Caco-2 (cell line): ENCODE data around the gene ZNF709. TPM values are rescaled to one million over a fixed set of nuclear protein-coding genes. Genes with fewer than 3 reads are reported as not detected.
"Not testable (repeated sequence)": the region's sequence is repeated elsewhere in the genome, so short reads cannot be mapped to it uniquely, and the experiment has no call there.

Experiments
- BruUV-seq: library from RNA; stranded (reverse); fragments of 400-500 nt; replicated peaks from 2 replicates; lab custom pipeline; 2021; lab: Mats Ljungman, UMichigan
- CTCF ChIA-PET: fragments of 300-600 bp; sonication (Branson Sonifier 250); formaldehyde crosslinking; loops from one replicate; lab custom pipeline; 2022; ENCODE audit warnings: antibody characterized with exemption; lab: Charles Lee
- POLR2A ChIA-PET: fragments of 300-600 bp; sonication (Branson Sonifier 250); formaldehyde crosslinking; loops from one replicate; lab custom pipeline; 2022; ENCODE audit warnings: antibody characterized with exemption; lab: Charles Lee
- DNase-seq, 2 experiments: peaks; one replicate each; pipeline versions ENCODE4 v3.0.0 to v3.0.0-alpha.2; 2020 to 2022
- H3K27me3 ChIP-seq: replicated peaks from 2 replicates; pipeline ENCODE4 v1.6.0; 2011; ENCODE audit warnings: low read length; ENCODE audit not compliant: control insufficient read depth, insufficient read depth
- H3K36me3 ChIP-seq: 2 replicates; pipeline ENCODE4 v1.5.1; 2011; ENCODE audit warnings: low read length; ENCODE audit not compliant: control insufficient read depth, insufficient read depth
- H3K4me1 ChIP-seq: fragments of 250-450 bp; sonication (Bioruptor Pico); 2 replicates; pipeline ENCODE4 v1.5.1; 2020; ENCODE audit warnings: mild to moderate bottlenecking
- H3K4me3 ChIP-seq: 2 replicates; pipeline ENCODE4 v1.5.1; 2011; ENCODE audit warnings: low read depth, mild to moderate bottlenecking, control low read depth, low read length
- H3K9me3 ChIP-seq: fragments of 250-450 bp; sonication (Bioruptor Pico); 2 replicates; pipeline ENCODE4 v1.5.1; 2020; ENCODE audit warnings: mild to moderate bottlenecking, moderate library complexity
- H3K27ac Mint-ChIP-seq: one replicate; pipeline ENCODE4 v1.8.0; 2022; ENCODE audit warnings: mixed read lengths; ENCODE audit not compliant: unreplicated experiment
- H3K27me3 Mint-ChIP-seq: one replicate; pipeline ENCODE4 v1.8.0; 2022; ENCODE audit warnings: mixed read lengths; ENCODE audit not compliant: insufficient read depth, unreplicated experiment
- H3K36me3 Mint-ChIP-seq: one replicate; pipeline ENCODE4 v1.8.0; 2022; ENCODE audit warnings: mild to moderate bottlenecking, mixed read lengths; ENCODE audit not compliant: insufficient read depth, unreplicated experiment
- H3K4me1 Mint-ChIP-seq: one replicate; pipeline ENCODE4 v1.8.0; 2022; ENCODE audit warnings: low read depth, mixed read lengths; ENCODE audit not compliant: unreplicated experiment
- H3K4me3 Mint-ChIP-seq: one replicate; pipeline ENCODE4 v1.8.0; 2022; ENCODE audit warnings: mild to moderate bottlenecking, moderate library complexity, mixed read lengths; ENCODE audit not compliant: unreplicated experiment
- H3K9me3 Mint-ChIP-seq: one replicate; pipeline ENCODE4 v1.8.0; 2022; ENCODE audit warnings: mixed read lengths; ENCODE audit not compliant: unreplicated experiment
- CTCF ChIP-seq, 2 experiments: fragments of 200-600 bp in 1 of 2; IDR thresholded peaks; 1 replicate in 1 of 2; 2 replicates in 1 of 2; pipeline versions ENCODE4 v1.5.1 to v1.8.0; 2011 to 2022; ENCODE audit warnings: antibody characterized with exemption in 1 of 2, control low read depth in 1 of 2, inconsistent platforms in 1 of 2, low read depth in 1 of 2, low read length in 1 of 2, mild to moderate bottlenecking in 1 of 2, moderate library complexity in 1 of 2; ENCODE audit not compliant: insufficient read depth in 1 of 2, severe bottlenecking in 1 of 2, unreplicated experiment in 1 of 2
- intact Hi-C: fragments of 100-400 bp; cut with micrococcal nuclease; formaldehyde crosslinking; loops from one replicate; pipeline ENCODE4 v1.10.0; 2022; ENCODE audit not compliant: unreplicated experiment
- total RNA-seq: library from RNA; stranded (reverse); gene quantifications from 2 replicates; pipeline ENCODE4 v1.2.3, GENCODE V29; 2022

Gene ZNF709
- total RNA-seq, 1 experiment from 2014 or later, result 1.7 TPM

- H3K27ac Mint-ChIP-seq, DNase-seq, H3K9me3 ChIP-seq, H3K4me1 ChIP-seq, H3K27me3 Mint-ChIP-seq, BruUV-seq, POLR2A ChIA-PET, H3K27me3 ChIP-seq, intact Hi-C loops, CTCF ChIA-PET, H3K4me3 ChIP-seq, H3K4me3 Mint-ChIP-seq, H3K36me3 ChIP-seq, H3K4me1 Mint-ChIP-seq: not testable (repeated sequence)
- Mint-ChIP-seq H3K9me3 (peaks cover 32% of the 10 kb centered on the region), H3K36me3 (peaks cover 58% of the 10 kb centered on the region)
Measured at GRCh38 chr19:12430726-12431299, 53.8 kb downstream of the ZNF709 start.

- intact Hi-C loops, result no loop called here
- H3K4me3 Mint-ChIP-seq, result no peak overlapping the region
- no peak for TF ChIP-seq CTCF (IDR thresholded peaks at IDR 0.05; ENCODE audit: insufficient read depth in 1 of 2, low read depth in 1 of 2, low read length in 1 of 2, severe bottlenecking in 1 of 2, unreplicated experiment in 1 of 2)
- H3K9me3 Mint-ChIP-seq, result peaks cover 4% of the 10 kb centered on the region
- Histone ChIP-seq H3K27me3 (no peaks in the 10 kb centered on the region), H3K4me3 (no peak overlapping the region), H3K36me3 (no peaks in the 10 kb centered on the region; the same call in 1 of the 2 replicates), H3K9me3 (no peaks in the 10 kb centered on the region; the same call in 1 of the 2 replicates), H3K4me1 (no peaks in the 10 kb centered on the region)
- BruUV-seq, result no TSS peak
- no peaks in the 10 kb centered on the region for H3K4me1 Mint-ChIP-seq
- H3K27me3 Mint-ChIP-seq, result no peaks in the 10 kb centered on the region
- peaks cover 28% of the 10 kb centered on the region for H3K36me3 Mint-ChIP-seq
- POLR2A ChIA-PET, result no interaction called here
- no peak overlapping the region for H3K27ac Mint-ChIP-seq
- no peak for DNase-seq
- CTCF ChIA-PET, result interaction anchor here (0.7 kb wide), 1 partner anchor 239 kb away, joined by 3 read pairs; no protein-coding TSS in a partner anchor
Measured at GRCh38 chr19:12425888-12426274, 58.7 kb downstream of the ZNF709 start.

- Mint-ChIP-seq H3K4me3 (no peak overlapping the region), H3K27ac (no peak overlapping the region), H3K4me1 (no peaks in the 10 kb centered on the region), H3K9me3 (peaks cover 2% of the 10 kb centered on the region), H3K36me3 (peaks cover 23% of the 10 kb centered on the region), H3K27me3 (no peaks in the 10 kb centered on the region)
- DNase-seq, result no peak
- no peaks in the 10 kb centered on the region for H3K4me1 ChIP-seq
- H3K27me3 ChIP-seq, result no peaks in the 10 kb centered on the region
- H3K36me3 ChIP-seq, result no peaks in the 10 kb centered on the region
- H3K4me3 ChIP-seq, result no peak overlapping the region
- CTCF ChIA-PET, result interaction anchor here (0.7 kb wide), 1 partner anchor 239 kb away, joined by 3 read pairs; no protein-coding TSS in a partner anchor
- BruUV-seq, result no TSS peak
- no peak for TF ChIP-seq CTCF (IDR thresholded peaks at IDR 0.05; ENCODE audit: insufficient read depth in 1 of 2, low read depth in 1 of 2, low read length in 1 of 2, severe bottlenecking in 1 of 2, unreplicated experiment in 1 of 2)
- no peaks in the 10 kb centered on the region; the same call in 1 of the 2 replicates for H3K9me3 ChIP-seq
- POLR2A ChIA-PET, result no interaction called here
- intact Hi-C loops, result no loop called here
Measured at GRCh38 chr19:12425236-12425887, 59.3 kb downstream of the ZNF709 start.

- H3K27me3 Mint-ChIP-seq, H3K4me1 ChIP-seq, H3K36me3 Mint-ChIP-seq, H3K36me3 ChIP-seq, POLR2A ChIA-PET, H3K4me1 Mint-ChIP-seq, CTCF ChIA-PET, intact Hi-C loops, H3K4me3 ChIP-seq, H3K27ac Mint-ChIP-seq, H3K9me3 ChIP-seq, DNase-seq, BruUV-seq, H3K27me3 ChIP-seq, H3K4me3 Mint-ChIP-seq: not testable (repeated sequence)
- peaks cover 24% of the 10 kb centered on the region for H3K9me3 Mint-ChIP-seq
Measured at GRCh38 chr19:12417273-12417672, 67.3 kb downstream of the ZNF709 start.
